ENCODE data around the gene PGA5.

GRCh38 chr11:61279934-61280659 lies 39.1 kb downstream of the PGA5 start:
- TF ChIP-seq CTCF (IDR thresholded peaks at IDR 0.05; ENCODE audit: poor library complexity, severe bottlenecking) (no peak), SMC3 (conservative IDR thresholded peaks at IDR 0.05; ENCODE audit: poor library complexity) (no peak), EZH2 (IDR thresholded peaks at IDR 0.05; ENCODE audit: borderline replicate concordance, insufficient read depth, low read length, poor library complexity, severe bottlenecking) (no peak), TAF1 (IDR thresholded peaks at IDR 0.05; ENCODE audit: low read depth) (no peak), POLR2AphosphoS5 (IDR thresholded peaks at IDR 0.05) (no peak), EP300 (conservative IDR thresholded peaks at IDR 0.05; ENCODE audit: poor library complexity, severe bottlenecking) (no peak), RAD21 (conservative IDR thresholded peaks at IDR 0.05) (no peak)

Measured in neural cell (in vitro differentiated cells).